ENCODE measurements around the gene TBC1D23. TPM values are rescaled to one million over a fixed set of nuclear protein-coding genes. Genes with fewer than 3 reads are reported as not detected.

TBC1D23 gene
- total and polyA plus RNA-seq, 9 of the 15 experiments (the other 6 are each of a cell fraction or from before 2014, with no cell fraction given), result 23.4 to 85.8 (median 43.7) TPM

DNA sequence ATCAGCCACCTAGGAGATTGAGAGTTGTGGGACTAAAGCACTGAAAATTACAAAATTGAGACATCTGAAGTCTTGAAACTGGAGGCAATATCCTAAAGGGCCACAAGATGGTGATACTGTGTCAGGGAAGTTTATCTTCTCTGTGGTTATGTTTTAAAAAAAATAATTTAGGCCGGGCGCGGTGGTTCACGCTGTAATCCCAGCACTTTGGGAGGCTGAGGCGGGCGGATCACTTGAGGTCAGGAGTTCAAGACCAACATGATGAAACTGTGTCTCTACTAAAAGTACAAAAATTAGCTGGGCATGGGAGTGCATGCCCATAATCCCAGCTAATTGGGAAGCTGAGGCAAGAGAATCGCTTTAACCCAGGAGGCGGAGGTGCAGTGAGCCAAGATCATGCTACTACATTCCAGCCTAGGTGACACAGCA is 55.9 kb downstream of the TBC1D23 start (continued):
- peak; percentile 61 to 66 for TF ChIP-seq RAD21 (CRISPR knock-in tag; conservative IDR thresholded peaks at IDR 0.05 in 1 of 2, IDR thresholded peaks at IDR 0.05 in 1 of 2)
- TF ChIP-seq, protein P1, sequence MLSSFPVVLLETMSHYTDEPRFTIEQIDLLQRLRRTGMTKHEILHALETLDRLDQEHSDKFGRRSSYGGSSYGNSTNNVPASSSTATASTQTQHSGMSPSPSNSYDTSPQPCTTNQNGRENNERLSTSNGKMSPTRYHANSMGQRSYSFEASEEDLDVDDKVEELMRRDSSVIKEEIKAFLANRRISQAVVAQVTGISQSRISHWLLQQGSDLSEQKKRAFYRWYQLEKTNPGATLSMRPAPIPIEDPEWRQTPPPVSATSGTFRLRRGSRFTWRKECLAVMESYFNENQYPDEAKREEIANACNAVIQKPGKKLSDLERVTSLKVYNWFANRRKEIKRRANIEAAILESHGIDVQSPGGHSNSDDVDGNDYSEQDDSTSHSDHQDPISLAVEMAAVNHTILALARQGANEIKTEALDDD (IDR thresholded peaks at IDR 0.05), result no peak
- TF ChIP-seq, protein P2, sequence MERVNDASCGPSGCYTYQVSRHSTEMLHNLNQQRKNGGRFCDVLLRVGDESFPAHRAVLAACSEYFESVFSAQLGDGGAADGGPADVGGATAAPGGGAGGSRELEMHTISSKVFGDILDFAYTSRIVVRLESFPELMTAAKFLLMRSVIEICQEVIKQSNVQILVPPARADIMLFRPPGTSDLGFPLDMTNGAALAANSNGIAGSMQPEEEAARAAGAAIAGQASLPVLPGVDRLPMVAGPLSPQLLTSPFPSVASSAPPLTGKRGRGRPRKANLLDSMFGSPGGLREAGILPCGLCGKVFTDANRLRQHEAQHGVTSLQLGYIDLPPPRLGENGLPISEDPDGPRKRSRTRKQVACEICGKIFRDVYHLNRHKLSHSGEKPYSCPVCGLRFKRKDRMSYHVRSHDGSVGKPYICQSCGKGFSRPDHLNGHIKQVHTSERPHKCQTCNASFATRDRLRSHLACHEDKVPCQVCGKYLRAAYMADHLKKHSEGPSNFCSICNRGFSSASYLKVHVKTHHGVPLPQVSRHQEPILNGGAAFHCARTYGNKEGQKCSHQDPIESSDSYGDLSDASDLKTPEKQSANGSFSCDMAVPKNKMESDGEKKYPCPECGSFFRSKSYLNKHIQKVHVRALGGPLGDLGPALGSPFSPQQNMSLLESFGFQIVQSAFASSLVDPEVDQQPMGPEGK (CRISPR knock-in tag; IDR thresholded peaks at IDR 0.05; ENCODE audit: borderline replicate concordance), result no peak
- TF ChIP-seq, protein P3, sequence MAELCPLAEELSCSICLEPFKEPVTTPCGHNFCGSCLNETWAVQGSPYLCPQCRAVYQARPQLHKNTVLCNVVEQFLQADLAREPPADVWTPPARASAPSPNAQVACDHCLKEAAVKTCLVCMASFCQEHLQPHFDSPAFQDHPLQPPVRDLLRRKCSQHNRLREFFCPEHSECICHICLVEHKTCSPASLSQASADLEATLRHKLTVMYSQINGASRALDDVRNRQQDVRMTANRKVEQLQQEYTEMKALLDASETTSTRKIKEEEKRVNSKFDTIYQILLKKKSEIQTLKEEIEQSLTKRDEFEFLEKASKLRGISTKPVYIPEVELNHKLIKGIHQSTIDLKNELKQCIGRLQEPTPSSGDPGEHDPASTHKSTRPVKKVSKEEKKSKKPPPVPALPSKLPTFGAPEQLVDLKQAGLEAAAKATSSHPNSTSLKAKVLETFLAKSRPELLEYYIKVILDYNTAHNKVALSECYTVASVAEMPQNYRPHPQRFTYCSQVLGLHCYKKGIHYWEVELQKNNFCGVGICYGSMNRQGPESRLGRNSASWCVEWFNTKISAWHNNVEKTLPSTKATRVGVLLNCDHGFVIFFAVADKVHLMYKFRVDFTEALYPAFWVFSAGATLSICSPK (IDR thresholded peaks at IDR 0.05; ENCODE audit: borderline replicate concordance), result no peak

DNA sequence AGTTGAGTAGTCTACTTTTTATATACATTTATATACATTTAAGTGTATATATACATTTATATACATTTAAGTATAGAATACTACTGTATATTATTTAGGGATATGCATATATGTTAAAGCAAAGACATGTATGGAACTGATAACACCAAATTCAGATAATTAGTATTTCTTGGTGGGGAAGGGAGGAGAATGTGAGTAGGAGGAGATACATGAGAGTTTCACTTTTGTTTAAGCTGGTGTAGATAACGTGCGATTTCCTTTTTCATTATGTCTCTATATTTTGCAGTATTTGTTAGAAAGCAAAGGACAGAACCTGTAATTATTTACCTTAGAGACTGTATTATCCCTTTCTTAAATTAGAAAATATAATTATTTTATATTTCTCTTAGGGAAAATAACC is 57.1 kb downstream of the TBC1D23 start:
- intact Hi-C loops (cut with micrococcal nuclease) (loop anchor here (5.0 kb wide), 2 partner anchors 64 to 144 kb away; no protein-coding TSS in a partner anchor), in situ Hi-C loops (cut with MboI) (loop anchor here (10.0 kb wide), 1 partner anchor 277 kb away; no protein-coding TSS in a partner anchor)
- Histone ChIP-seq H3K4me1 (replicated peaks in 1 of 2; ENCODE audit: control insufficient read depth in 2 of 2, insufficient read depth in 2 of 2, low read length in 2 of 2) (no peaks in the 10 kb centered on the region; a peak in 1 of 5 replicates), H3K4me2 (ENCODE audit: insufficient read depth, low read length) (no peak overlapping the region), H3K4me3 (no peak overlapping the region), H4K20me1 (replicated peaks; ENCODE audit: control insufficient read depth, insufficient read depth, low read length) (no peaks in the 10 kb centered on the region), H3K36me3 (ENCODE audit: control insufficient read depth, insufficient read depth, low read length) (peaks cover 42% of the 10 kb centered on the region; the same call in 2 of the 3 replicates), H3K9ac (ENCODE audit: insufficient read depth in 1 of 2, low read depth in 2 of 2, low read length in 2 of 2) (no peak overlapping the region), H3K9me1 (ENCODE audit: control insufficient read depth, insufficient read depth, low read length) (no peaks in the 10 kb centered on the region), H3K27ac (ENCODE audit: extremely low read depth, low read depth, low read length) (no peak overlapping the region), H3K9me3 (replicated peaks; ENCODE audit: control insufficient read depth, insufficient read depth, low read depth, low read length) (no peaks in the 10 kb centered on the region), H3K79me2 (ENCODE audit: control insufficient read depth, insufficient read depth, low read length) (no peaks in the 10 kb centered on the region), H3K27me3 (ENCODE audit: control insufficient read depth in 2 of 2, insufficient read depth in 2 of 2, low read length in 2 of 2) (no peaks in the 10 kb centered on the region), H2AFZ (ENCODE audit: low read depth, low read length) (no peak overlapping the region)
- no TSS peak for BruUV-seq (replicated peaks)
- no peak for FAIRE-seq
- ChIA-PET CTCF (ENCODE audit: low intra/inter-chr PET ratio) (interaction anchor here (1.2 kb wide), 1 partner anchor 317 kb away, joined by 3 read pairs; no protein-coding TSS in a partner anchor), POLR2A (no interaction called here)
- 85% methylated on average over 2 of the region's 2 CpGs for WGBS (ENCODE audit: insufficient coverage, low coverage, missing lambda C conversion rate)
- TF ChIP-seq RHOXF2B (CRISPR knock-in tag; conservative IDR thresholded peaks at IDR 0.05) (no peak), EWSR1 (IDR thresholded peaks at IDR 0.05; ENCODE audit: borderline replicate concordance, low read depth, partially characterized antibody) (no peak), MCM3 (IDR thresholded peaks at IDR 0.05) (no peak), SMAD1 (IDR thresholded peaks at IDR 0.05; ENCODE audit: low read depth, low read length, partially characterized antibody) (no peak), MEIS2 (IDR thresholded peaks at IDR 0.05; ENCODE audit: partially characterized antibody) (no peak), HNRNPH1 (optimal IDR thresholded peaks at IDR 0.05; ENCODE audit: low read depth, low read length) (no peak), NFIX (CRISPR knock-in tag; IDR thresholded peaks at IDR 0.05; ENCODE audit: low read depth) (no peak)
- TF ChIP-seq, protein P4, sequence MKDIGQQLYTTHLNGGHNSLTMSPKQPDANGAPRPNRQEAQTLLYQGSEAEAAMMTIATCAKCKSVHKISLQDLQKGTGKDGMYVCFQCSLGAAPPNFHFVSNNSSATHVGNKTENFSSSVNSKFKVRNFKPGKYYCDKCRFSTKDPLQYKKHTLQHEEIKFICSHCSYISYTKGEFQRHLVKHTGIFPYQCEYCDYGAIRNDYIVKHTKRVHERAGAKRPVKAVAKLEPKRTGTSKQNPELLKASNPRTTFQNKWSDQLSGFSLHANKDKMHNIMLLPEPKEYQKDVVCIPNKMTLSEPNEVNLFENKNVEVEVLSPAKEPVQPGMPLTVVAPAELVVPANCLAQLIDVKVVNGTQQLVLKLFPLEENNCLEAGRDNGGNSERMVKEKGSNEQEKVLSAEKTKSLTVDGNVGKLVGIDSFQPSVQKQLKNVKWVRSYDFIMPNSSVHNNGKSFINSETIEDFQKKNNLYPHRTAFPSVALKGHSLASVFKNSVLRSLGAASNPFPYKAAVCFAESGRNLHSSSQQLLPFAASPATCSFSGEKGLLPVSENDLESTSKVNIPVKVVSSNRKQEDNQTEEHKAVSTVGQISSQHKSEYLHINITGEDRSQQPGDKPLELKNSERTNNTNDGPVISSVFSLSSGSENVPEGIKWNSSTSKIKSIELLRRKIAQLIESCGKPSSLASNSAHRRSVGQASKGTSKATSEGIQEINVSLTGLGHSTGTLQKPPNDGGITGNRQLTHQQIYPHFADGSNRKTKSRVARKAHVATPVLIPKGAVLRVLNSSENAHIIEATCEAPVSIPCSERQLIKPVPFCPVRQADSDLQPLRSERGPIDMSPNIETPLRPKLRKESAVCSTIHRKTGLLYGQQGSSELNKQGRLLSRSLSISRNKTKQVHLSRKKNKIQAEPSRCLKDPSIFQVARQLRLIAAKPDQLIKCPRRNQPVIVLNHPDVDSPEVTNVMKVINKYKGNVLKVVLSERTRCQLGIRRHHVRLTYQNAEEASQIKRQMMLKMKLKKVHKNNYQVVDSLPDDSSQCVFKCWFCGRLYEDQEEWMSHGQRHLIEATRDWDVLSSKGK (CRISPR knock-in tag; IDR thresholded peaks at IDR 0.05), result no peak
- no peak for DNase-seq (ENCODE audit: extremely low read depth in 1 of 4, low spot score in 3 of 4)
- ATAC-seq, result no peak

Measured in K562 (cell line).